Thyroid gland (tissue), 4 donors: Measurements from ENCODE around the gene FBLN1.
"Not testable (repeated sequence)": the region's sequence is repeated elsewhere in the genome, so short reads cannot be mapped to it uniquely, and the experiment has no call there.

Source experiments
- CTCF ChIP-seq, 6 experiments: fragments of 200-600 bp in 3 of 6; fragments of 450-650 bp in 3 of 6; sonication (generic) in 3 of 6; IDR thresholded peaks; one replicate each; pipeline ENCODE4 v1.5.1; 2016 to 2019; ENCODE audit warnings: antibody characterized with exemption in 6 of 6, mild to moderate bottlenecking in 2 of 6, inconsistent platforms in 1 of 6, moderate library complexity in 1 of 6
- POLR2A ChIP-seq, 2 donors: fragments of 450-650 bp; IDR thresholded peaks; one replicate each; pipeline ENCODE4 v1.6.1; 2017; ENCODE audit warnings: antibody characterized with exemption in 2 of 2, mild to moderate bottlenecking in 2 of 2, moderate library complexity in 1 of 2

GRCh38 chr22:45535835-45536234, 33.2 kb downstream of the FBLN1 start:
- not testable (repeated sequence) for TF ChIP-seq CTCF, POLR2A (IDR thresholded peaks at IDR 0.05)
